HL-60 (cell line): Measurements from ENCODE around the gene NUDT6.

Source experiments
- DNase-seq, 2 experiments: peaks; one replicate each; pipeline ENCODE4 v3.0.0-alpha.2; 2010 to 2020; ENCODE audit warnings: low read depth in 1 of 2, low spot score in 1 of 2
- H3K27ac ChIP-seq: fragments of 250-450 bp; sonication (Bioruptor Pico); replicated peaks from 2 replicates; pipeline ENCODE4 v1.5.1; 2020; ENCODE audit warnings: mild to moderate bottlenecking, moderate library complexity
- H3K27me3 ChIP-seq: fragments of 250-450 bp; sonication (Bioruptor Pico); 2 replicates; pipeline ENCODE4 v1.5.1; 2021; ENCODE audit warnings: mild to moderate bottlenecking, moderate library complexity; ENCODE audit not compliant: insufficient read depth, poor library complexity, severe bottlenecking
- H3K4me3 ChIP-seq: replicated peaks from 2 replicates; pipeline ENCODE4 v1.5.1; 2011; ENCODE audit warnings: mild to moderate bottlenecking, control low read depth, low read length; ENCODE audit not compliant: insufficient read depth
- CTCF ChIP-seq: IDR thresholded peaks from one replicate; pipeline ENCODE4 v1.5.1; 2011; ENCODE audit warnings: low read length, control low read depth, inconsistent platforms; ENCODE audit not compliant: insufficient read depth
- GABPA ChIP-seq: IDR thresholded peaks from 2 replicates; pipeline ENCODE4 v1.6.1; 2012; ENCODE audit warnings: low read depth
- POLR2AphosphoS5 ChIP-seq: IDR thresholded peaks from 2 replicates; pipeline ENCODE4 v1.6.1; 2012; ENCODE audit warnings: low read depth
- SPI1 ChIP-seq: IDR thresholded peaks from 2 replicates; pipeline ENCODE4 v1.6.1; 2012; ENCODE audit warnings: low read depth, mild to moderate bottlenecking, borderline replicate concordance
- TF ChIP-seq, protein P1 (sequence below): IDR thresholded peaks from 2 replicates; pipeline ENCODE4 v1.6.1; 2012; ENCODE audit warnings: low read depth; ENCODE audit not compliant: insufficient replicate concordance

The NUDT6 gene

GRCh38 chr4:122884499-122884898, 37.9 kb downstream of the NUDT6 start:
- DNase-seq: no peak
- TF ChIP-seq POLR2AphosphoS5 (no peak), CTCF (no peak), SPI1 (no peak), GABPA (no peak)
- TF ChIP-seq, protein P1, sequence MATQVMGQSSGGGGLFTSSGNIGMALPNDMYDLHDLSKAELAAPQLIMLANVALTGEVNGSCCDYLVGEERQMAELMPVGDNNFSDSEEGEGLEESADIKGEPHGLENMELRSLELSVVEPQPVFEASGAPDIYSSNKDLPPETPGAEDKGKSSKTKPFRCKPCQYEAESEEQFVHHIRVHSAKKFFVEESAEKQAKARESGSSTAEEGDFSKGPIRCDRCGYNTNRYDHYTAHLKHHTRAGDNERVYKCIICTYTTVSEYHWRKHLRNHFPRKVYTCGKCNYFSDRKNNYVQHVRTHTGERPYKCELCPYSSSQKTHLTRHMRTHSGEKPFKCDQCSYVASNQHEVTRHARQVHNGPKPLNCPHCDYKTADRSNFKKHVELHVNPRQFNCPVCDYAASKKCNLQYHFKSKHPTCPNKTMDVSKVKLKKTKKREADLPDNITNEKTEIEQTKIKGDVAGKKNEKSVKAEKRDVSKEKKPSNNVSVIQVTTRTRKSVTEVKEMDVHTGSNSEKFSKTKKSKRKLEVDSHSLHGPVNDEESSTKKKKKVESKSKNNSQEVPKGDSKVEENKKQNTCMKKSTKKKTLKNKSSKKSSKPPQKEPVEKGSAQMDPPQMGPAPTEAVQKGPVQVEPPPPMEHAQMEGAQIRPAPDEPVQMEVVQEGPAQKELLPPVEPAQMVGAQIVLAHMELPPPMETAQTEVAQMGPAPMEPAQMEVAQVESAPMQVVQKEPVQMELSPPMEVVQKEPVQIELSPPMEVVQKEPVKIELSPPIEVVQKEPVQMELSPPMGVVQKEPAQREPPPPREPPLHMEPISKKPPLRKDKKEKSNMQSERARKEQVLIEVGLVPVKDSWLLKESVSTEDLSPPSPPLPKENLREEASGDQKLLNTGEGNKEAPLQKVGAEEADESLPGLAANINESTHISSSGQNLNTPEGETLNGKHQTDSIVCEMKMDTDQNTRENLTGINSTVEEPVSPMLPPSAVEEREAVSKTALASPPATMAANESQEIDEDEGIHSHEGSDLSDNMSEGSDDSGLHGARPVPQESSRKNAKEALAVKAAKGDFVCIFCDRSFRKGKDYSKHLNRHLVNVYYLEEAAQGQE: no peak
- no peaks in the 10 kb centered on the region for H3K27me3 ChIP-seq
- no peak overlapping the region for H3K4me3 ChIP-seq
- no peak overlapping the region for H3K27ac ChIP-seq

- Histone ChIP-seq H3K27ac (no peak overlapping the region), H3K27me3 (no peaks in the 10 kb centered on the region), H3K4me3 (no peak overlapping the region)
- DNase-seq: no peak
- TF ChIP-seq CTCF: no peak
- TF ChIP-seq SPI1: no peak
- no peak for TF ChIP-seq GABPA
- no peak for TF ChIP-seq POLR2AphosphoS5
- TF ChIP-seq, protein P1: no peak
These were observed 39.3 kb downstream of the NUDT6 start for GRCh38 chr4:122882857-122883735.

DNA sequence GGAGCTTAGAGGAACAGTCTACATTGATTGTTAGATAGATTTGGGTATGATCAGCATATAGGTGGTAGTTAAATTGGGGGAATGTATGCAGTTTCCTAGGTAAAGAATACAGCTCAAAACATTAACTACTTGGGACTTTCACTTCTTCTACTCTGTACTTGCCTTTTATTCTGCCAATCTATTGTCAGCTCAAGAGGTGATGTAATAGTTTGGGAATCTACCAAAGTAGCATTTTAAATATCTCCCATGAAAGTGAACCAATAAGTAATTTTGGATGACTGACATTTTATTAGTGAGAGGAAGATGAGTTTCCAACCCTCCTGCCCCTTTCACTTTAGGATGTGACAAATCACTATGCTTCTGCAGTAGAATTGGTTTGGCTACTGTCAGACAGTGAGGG, 43.4 kb downstream of the NUDT6 start:
- no peak overlapping the region for H3K4me3 ChIP-seq
- H3K27ac ChIP-seq: no peak overlapping the region
- TF ChIP-seq POLR2AphosphoS5: no peak
- no peak for TF ChIP-seq SPI1
- TF ChIP-seq GABPA: no peak
- TF ChIP-seq, protein P1: no peak
- no peak for TF ChIP-seq CTCF
- H3K27me3 ChIP-seq: no peaks in the 10 kb centered on the region
- no peak for DNase-seq
